K562 (cell line): ENCODE data around the gene NECAB2. TPM values are rescaled to one million over a fixed set of nuclear protein-coding genes. Genes with fewer than 3 reads are reported as not detected.

Experiments used
- ATF1 ChIP-seq, 2 experiments: fragments of 450-650 bp in 1 of 2; IDR thresholded peaks; 2 replicates each; pipeline ENCODE4 v1.6.1; 2016; ENCODE audit warnings: missing compliant biosample characterization in 1 of 2, missing genetic modification characterization in 1 of 2
- ATF7 ChIP-seq: fragments of 450-650 bp; IDR thresholded peaks from 2 replicates; pipeline ENCODE4 v1.7.1; 2014; ENCODE audit warnings: mild to moderate bottlenecking, moderate library complexity
- CBFA2T3 ChIP-seq: fragments of 450-650 bp; IDR thresholded peaks from 2 replicates; pipeline ENCODE4 v1.6.1; 2017
- CCNT2 ChIP-seq: IDR thresholded peaks from 2 replicates; pipeline ENCODE4 v1.6.1; 2011; ENCODE audit warnings: borderline replicate concordance, low read depth, mild to moderate bottlenecking, moderate library complexity, mixed read lengths, low read length; ENCODE audit not compliant: insufficient read length; ENCODE audit errors: extremely low read depth
- EP300 ChIP-seq: IDR thresholded peaks from 2 replicates; pipeline ENCODE4 v1.6.1; 2012; ENCODE audit warnings: low read length, improper control_type of control experiment
- FOSL1 ChIP-seq: fragments of 200-800 bp; sonication (Bioruptor generic); conservative IDR thresholded peaks from 2 replicates; pipeline ENCODE4 v1.6.1; 2016; ENCODE audit warnings: missing genetic modification characterization, missing compliant biosample characterization
- FOXK1 ChIP-seq: sonication (generic); formaldehyde crosslinking; IDR thresholded peaks from 2 replicates; pipeline ENCODE4 v1.8.0; 2022; ENCODE audit warnings: missing genetic modification reagents, mild to moderate bottlenecking, borderline replicate concordance
- NFE2 ChIP-seq: IDR thresholded peaks from 2 replicates; pipeline ENCODE4 v1.6.1; 2014; ENCODE audit warnings: antibody characterized with exemption, low read depth
- NFIC ChIP-seq: fragments of 450-650 bp; IDR thresholded peaks from 2 replicates; pipeline ENCODE4 v1.6.1; 2017; ENCODE audit warnings: mild to moderate bottlenecking, inconsistent platforms
- NFIX ChIP-seq: fragments of 250-450 bp; sonication (Bioruptor Pico); IDR thresholded peaks from 2 replicates; pipeline ENCODE4 v1.4.0; 2020; ENCODE audit warnings: low read depth, mild to moderate bottlenecking, moderate library complexity
- STAT5B ChIP-seq: fragments of 250-450 bp; sonication (Bioruptor Pico); IDR thresholded peaks from 2 replicates; pipeline ENCODE4 v1.8.0; 2021; ENCODE audit warnings: mild to moderate bottlenecking, inconsistent platforms
- TBL1XR1 ChIP-seq, 2 experiments: IDR thresholded peaks; 2 replicates each; pipeline ENCODE4 v1.6.1; 2012; ENCODE audit warnings: improper control_type of control experiment in 2 of 2, low read length in 2 of 2, mild to moderate bottlenecking in 1 of 2
- XRCC3 ChIP-seq: fragments of 450-650 bp; IDR thresholded peaks from 2 replicates; pipeline ENCODE4 v1.6.1; 2017; ENCODE audit warnings: mild to moderate bottlenecking, moderate library complexity
- ZNF24 ChIP-seq: fragments of 450-650 bp; IDR thresholded peaks from 2 replicates; pipeline ENCODE4 v1.6.1; 2016
- ZNF3 ChIP-seq: fragments of 250-450 bp; sonication (Bioruptor Pico); IDR thresholded peaks from 2 replicates; pipeline ENCODE4 v1.5.0; 2021; ENCODE audit warnings: mild to moderate bottlenecking, moderate library complexity
- polyA plus RNA-seq, 8 experiments: library from polyadenylated mRNA; depleted of rRNA in 4 of 8; stranded (reverse) in 5 of 8; unstranded in 3 of 8; fragments of >200 nt; fragmentation: Nextera tagmentation in 2 of 8; fragmentation: Illumina TruSeq in 1 of 8; extraction: Ambion mirVana in 2 of 8; extraction: Trizol in 1 of 8; gene quantifications; 2 replicates each; pipeline versions ENCODE4 v1.2.1 to v1.2.3, GENCODE V29; 2011 to 2014; ENCODE audit warnings: inconsistent platforms in 1 of 8, missing spikeins in 1 of 8
- total RNA-seq, 7 experiments: library from RNA; depleted of rRNA in 6 of 7; stranded (reverse); fragments of >200 nt in 6 of 7; fragmentation: Illumina TruSeq in 2 of 7; extraction: Trizol in 2 of 7; gene quantifications; 2 replicates each; pipeline versions ENCODE4 v1.2.1 to v1.2.3, GENCODE V29; 2011 to 2021; ENCODE audit warnings: low replicate concordance in 1 of 7
- TF ChIP-seq, protein P1 (sequence below): IDR thresholded peaks from 2 replicates; pipeline ENCODE4 v1.6.1; 2014; ENCODE audit warnings: antibody characterized with exemption
- TF ChIP-seq, protein P2 (sequence below): fragments of 200-800 bp; sonication (Bioruptor generic); IDR thresholded peaks from 2 replicates; pipeline ENCODE4 v1.6.1; 2017; ENCODE audit warnings: missing genetic modification characterization, missing compliant biosample characterization
- TF ChIP-seq, protein P3 (sequence below): fragments of 450-650 bp; IDR thresholded peaks from 2 replicates; pipeline ENCODE4 v1.6.1; 2016; ENCODE audit warnings: mild to moderate bottlenecking
- TF ChIP-seq, protein P4 (sequence below): sonication (generic); formaldehyde crosslinking; IDR thresholded peaks from 2 replicates; pipeline ENCODE4 v1.4.0; 2020; ENCODE audit warnings: mild to moderate bottlenecking, missing genetic modification reagents
- TF ChIP-seq, protein P5 (sequence below), 2 experiments: fragments of 450-650 bp; conservative IDR thresholded peaks; 2 replicates each; pipeline ENCODE4 v1.6.1; 2017; ENCODE audit warnings: mild to moderate bottlenecking in 2 of 2, moderate library complexity in 2 of 2

The NECAB2 gene
- total and polyA plus RNA-seq, 9 of the 15 experiments (the other 6 are each of a cell fraction or from before 2014, with no cell fraction given), result 0.03 to 0.28 TPM; not detected in 7

DNA sequence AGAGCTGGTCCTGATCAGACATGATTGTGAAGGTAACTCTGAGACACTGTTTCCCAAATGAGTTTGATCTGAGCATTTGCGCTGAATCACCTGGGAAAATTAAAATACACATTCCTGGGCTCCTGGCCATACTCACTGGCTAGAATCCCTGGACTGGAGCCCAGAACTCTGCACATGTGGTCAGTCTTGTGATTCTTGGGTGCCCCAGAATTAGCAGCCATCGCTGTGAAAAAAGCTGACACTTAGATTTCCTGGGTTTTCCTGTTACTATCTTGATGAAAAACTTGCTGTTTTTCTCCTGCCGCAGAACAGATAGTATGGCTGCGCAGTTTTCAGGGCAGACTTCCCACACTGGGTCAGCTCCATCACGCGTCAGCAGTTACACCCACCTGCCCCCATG is 24.6 kb downstream of the NECAB2 start (continued):
- TF ChIP-seq, protein P1, sequence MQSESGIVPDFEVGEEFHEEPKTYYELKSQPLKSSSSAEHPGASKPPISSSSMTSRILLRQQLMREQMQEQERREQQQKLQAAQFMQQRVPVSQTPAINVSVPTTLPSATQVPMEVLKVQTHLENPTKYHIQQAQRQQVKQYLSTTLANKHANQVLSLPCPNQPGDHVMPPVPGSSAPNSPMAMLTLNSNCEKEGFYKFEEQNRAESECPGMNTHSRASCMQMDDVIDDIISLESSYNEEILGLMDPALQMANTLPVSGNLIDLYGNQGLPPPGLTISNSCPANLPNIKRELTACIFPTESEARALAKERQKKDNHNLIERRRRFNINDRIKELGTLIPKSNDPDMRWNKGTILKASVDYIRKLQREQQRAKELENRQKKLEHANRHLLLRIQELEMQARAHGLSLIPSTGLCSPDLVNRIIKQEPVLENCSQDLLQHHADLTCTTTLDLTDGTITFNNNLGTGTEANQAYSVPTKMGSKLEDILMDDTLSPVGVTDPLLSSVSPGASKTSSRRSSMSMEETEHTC, result 0 out of 2 replicates have a peak, but pooled peaks have one; percentile 54
- peak; percentile 25 for TF ChIP-seq CCNT2
- no peak for TF ChIP-seq ZNF24
- TF ChIP-seq, protein P2, sequence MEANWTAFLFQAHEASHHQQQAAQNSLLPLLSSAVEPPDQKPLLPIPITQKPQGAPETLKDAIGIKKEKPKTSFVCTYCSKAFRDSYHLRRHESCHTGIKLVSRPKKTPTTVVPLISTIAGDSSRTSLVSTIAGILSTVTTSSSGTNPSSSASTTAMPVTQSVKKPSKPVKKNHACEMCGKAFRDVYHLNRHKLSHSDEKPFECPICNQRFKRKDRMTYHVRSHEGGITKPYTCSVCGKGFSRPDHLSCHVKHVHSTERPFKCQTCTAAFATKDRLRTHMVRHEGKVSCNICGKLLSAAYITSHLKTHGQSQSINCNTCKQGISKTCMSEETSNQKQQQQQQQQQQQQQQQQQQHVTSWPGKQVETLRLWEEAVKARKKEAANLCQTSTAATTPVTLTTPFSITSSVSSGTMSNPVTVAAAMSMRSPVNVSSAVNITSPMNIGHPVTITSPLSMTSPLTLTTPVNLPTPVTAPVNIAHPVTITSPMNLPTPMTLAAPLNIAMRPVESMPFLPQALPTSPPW (CRISPR knock-in tag), result 0 out of 2 replicates have a peak, but pooled peaks have one; percentile 20
- 0 out of 2 replicates have a peak, but pooled peaks have one; percentile 30 for TF ChIP-seq ATF7
- TF ChIP-seq ATF1 (CRISPR knock-in tag; IDR thresholded peaks at IDR 0.05), result no peak
- no peak for TF ChIP-seq ATF1 (tag; IDR thresholded peaks at IDR 0.05)
- peak; percentile 47 for TF ChIP-seq FOSL1 (tag)
- no peak for TF ChIP-seq EP300
- no peak for TF ChIP-seq NFIX (CRISPR knock-in tag)
- no peak for TF ChIP-seq XRCC3
- TF ChIP-seq ZNF3 (CRISPR knock-in tag), result no peak
- TF ChIP-seq, protein P3, sequence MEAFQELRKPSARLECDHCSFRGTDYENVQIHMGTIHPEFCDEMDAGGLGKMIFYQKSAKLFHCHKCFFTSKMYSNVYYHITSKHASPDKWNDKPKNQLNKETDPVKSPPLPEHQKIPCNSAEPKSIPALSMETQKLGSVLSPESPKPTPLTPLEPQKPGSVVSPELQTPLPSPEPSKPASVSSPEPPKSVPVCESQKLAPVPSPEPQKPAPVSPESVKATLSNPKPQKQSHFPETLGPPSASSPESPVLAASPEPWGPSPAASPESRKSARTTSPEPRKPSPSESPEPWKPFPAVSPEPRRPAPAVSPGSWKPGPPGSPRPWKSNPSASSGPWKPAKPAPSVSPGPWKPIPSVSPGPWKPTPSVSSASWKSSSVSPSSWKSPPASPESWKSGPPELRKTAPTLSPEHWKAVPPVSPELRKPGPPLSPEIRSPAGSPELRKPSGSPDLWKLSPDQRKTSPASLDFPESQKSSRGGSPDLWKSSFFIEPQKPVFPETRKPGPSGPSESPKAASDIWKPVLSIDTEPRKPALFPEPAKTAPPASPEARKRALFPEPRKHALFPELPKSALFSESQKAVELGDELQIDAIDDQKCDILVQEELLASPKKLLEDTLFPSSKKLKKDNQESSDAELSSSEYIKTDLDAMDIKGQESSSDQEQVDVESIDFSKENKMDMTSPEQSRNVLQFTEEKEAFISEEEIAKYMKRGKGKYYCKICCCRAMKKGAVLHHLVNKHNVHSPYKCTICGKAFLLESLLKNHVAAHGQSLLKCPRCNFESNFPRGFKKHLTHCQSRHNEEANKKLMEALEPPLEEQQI, result no peak
- TF ChIP-seq NFE2, result peak; percentile 55
- TF ChIP-seq, protein P4, sequence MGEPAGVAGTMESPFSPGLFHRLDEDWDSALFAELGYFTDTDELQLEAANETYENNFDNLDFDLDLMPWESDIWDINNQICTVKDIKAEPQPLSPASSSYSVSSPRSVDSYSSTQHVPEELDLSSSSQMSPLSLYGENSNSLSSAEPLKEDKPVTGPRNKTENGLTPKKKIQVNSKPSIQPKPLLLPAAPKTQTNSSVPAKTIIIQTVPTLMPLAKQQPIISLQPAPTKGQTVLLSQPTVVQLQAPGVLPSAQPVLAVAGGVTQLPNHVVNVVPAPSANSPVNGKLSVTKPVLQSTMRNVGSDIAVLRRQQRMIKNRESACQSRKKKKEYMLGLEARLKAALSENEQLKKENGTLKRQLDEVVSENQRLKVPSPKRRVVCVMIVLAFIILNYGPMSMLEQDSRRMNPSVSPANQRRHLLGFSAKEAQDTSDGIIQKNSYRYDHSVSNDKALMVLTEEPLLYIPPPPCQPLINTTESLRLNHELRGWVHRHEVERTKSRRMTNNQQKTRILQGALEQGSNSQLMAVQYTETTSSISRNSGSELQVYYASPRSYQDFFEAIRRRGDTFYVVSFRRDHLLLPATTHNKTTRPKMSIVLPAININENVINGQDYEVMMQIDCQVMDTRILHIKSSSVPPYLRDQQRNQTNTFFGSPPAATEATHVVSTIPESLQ, result no peak
- TF ChIP-seq, protein P5, sequence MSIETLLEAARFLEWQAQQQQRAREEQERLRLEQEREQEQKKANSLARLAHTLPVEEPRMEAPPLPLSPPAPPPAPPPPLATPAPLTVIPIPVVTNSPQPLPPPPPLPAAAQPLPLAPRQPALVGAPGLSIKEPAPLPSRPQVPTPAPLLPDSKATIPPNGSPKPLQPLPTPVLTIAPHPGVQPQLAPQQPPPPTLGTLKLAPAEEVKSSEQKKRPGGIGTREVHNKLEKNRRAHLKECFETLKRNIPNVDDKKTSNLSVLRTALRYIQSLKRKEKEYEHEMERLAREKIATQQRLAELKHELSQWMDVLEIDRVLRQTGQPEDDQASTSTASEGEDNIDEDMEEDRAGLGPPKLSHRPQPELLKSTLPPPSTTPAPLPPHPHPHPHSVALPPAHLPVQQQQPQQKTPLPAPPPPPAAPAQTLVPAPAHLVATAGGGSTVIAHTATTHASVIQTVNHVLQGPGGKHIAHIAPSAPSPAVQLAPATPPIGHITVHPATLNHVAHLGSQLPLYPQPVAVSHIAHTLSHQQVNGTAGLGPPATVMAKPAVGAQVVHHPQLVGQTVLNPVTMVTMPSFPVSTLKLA (conservative IDR thresholded peaks at IDR 0.05), result no peak
- TF ChIP-seq NFIC, result peak; percentile 28; the same call in 1 of the 2 replicates
- no peak for TF ChIP-seq FOXK1 (CRISPR knock-in tag)
- TF ChIP-seq STAT5B (CRISPR knock-in tag), result no peak
- TF ChIP-seq TBL1XR1 (IDR thresholded peaks at IDR 0.05; ENCODE audit: low read length in 2 of 2), result no peak
- peak; percentile 70 for TF ChIP-seq CBFA2T3
